Measurements from ENCODE around the gene PRKACB. TPM values are rescaled to one million over a fixed set of nuclear protein-coding genes. Genes with fewer than 3 reads are reported as not detected.

Gene PRKACB
- total RNA-seq, 1 donor = 22.1 TPM

DNA sequence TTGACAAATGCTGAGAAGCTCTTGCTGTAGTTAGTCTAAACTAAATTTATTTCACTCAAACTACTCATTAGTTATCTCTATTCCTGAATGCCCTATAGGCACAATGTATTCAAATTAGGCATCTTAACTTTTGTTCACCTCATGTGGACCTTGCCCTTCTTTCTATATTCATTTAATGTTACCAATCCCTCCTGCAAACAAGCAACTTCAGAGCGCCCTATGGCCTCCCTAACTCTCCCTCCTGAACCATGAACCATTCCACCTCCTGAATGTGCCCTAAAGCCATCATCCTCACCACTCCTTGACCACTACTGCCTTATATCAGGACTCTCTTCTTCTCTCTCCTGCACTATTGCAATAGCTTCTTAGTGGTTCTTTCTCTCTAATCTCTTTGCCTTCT lies 122.7 kb downstream of the PRKACB start:
- Histone ChIP-seq H3K36me3 (ENCODE audit: insufficient read depth, low read length) (no peaks in the 10 kb centered on the region), H3K4me1 (ENCODE audit: insufficient read depth, low read length) (peaks cover 7% of the 10 kb centered on the region), H3K9me3 (ENCODE audit: low read depth, low read length) (no peaks in the 10 kb centered on the region), H3K27ac (ENCODE audit: low read depth, low read length) (no peak overlapping the region), H4K20me1 (ENCODE audit: insufficient read depth, low read length) (no peaks in the 10 kb centered on the region), H2AFZ (ENCODE audit: low read length) (no peak overlapping the region), H3K4me3 (ENCODE audit: insufficient read depth, low read length) (no peak overlapping the region), H3K79me2 (ENCODE audit: insufficient read depth, low read length) (no peaks in the 10 kb centered on the region), H3K27me3 (ENCODE audit: insufficient read depth, low read length) (no peaks in the 10 kb centered on the region), H3K4me2 (ENCODE audit: insufficient read depth, low read length) (no peak overlapping the region)
- TF ChIP-seq, protein P1, sequence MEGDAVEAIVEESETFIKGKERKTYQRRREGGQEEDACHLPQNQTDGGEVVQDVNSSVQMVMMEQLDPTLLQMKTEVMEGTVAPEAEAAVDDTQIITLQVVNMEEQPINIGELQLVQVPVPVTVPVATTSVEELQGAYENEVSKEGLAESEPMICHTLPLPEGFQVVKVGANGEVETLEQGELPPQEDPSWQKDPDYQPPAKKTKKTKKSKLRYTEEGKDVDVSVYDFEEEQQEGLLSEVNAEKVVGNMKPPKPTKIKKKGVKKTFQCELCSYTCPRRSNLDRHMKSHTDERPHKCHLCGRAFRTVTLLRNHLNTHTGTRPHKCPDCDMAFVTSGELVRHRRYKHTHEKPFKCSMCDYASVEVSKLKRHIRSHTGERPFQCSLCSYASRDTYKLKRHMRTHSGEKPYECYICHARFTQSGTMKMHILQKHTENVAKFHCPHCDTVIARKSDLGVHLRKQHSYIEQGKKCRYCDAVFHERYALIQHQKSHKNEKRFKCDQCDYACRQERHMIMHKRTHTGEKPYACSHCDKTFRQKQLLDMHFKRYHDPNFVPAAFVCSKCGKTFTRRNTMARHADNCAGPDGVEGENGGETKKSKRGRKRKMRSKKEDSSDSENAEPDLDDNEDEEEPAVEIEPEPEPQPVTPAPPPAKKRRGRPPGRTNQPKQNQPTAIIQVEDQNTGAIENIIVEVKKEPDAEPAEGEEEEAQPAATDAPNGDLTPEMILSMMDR (IDR thresholded peaks at IDR 0.05; ENCODE audit: extremely low read depth, low read depth, low read length) = no peak
- DNase-seq (ENCODE audit: insufficient read length, low spot score, missing footprints) = no peak

- Histone ChIP-seq H4K20me1 (ENCODE audit: insufficient read depth, low read length) (no peaks in the 10 kb centered on the region), H3K27ac (ENCODE audit: low read depth, low read length) (no peak overlapping the region), H3K36me3 (ENCODE audit: insufficient read depth, low read length) (no peaks in the 10 kb centered on the region), H2AFZ (ENCODE audit: low read length) (no peak overlapping the region), H3K4me2 (ENCODE audit: insufficient read depth, low read length) (no peak overlapping the region), H3K27me3 (ENCODE audit: insufficient read depth, low read length) (no peaks in the 10 kb centered on the region), H3K4me1 (ENCODE audit: insufficient read depth, low read length) (peaks cover 7% of the 10 kb centered on the region), H3K4me3 (ENCODE audit: insufficient read depth, low read length) (no peak overlapping the region), H3K79me2 (ENCODE audit: insufficient read depth, low read length) (no peaks in the 10 kb centered on the region), H3K9me3 (ENCODE audit: low read depth, low read length) (no peaks in the 10 kb centered on the region)
- DNase-seq (ENCODE audit: insufficient read length, low spot score, missing footprints) = no peak
- TF ChIP-seq, protein P1 (IDR thresholded peaks at IDR 0.05; ENCODE audit: extremely low read depth, low read depth, low read length) = no peak
Observed at GRCh38 chr1:84267476-84267875, 123.4 kb downstream of the PRKACB start.

DNA sequence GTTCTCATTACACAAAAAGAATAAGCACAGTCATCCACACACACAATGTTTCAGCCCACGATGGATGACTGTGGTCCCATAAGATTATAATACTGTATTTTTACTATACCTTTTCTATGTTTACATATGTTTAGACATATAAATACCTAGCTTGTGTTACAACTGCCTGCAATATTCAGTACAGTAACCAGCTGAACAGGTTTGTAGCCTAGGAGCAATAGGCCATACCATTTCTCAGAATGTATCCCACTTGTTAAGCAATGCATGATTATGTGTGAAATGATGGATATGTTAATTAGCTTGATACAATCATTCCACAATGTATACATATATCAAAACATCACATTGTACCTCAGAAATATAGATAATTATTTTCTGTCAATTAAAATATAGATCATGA lies 124.3 kb downstream of the PRKACB start:
- TF ChIP-seq, protein P1 (IDR thresholded peaks at IDR 0.05; ENCODE audit: extremely low read depth, low read depth, low read length) = no peak
- H3K27me3 ChIP-seq (ENCODE audit: insufficient read depth, low read length) = no peaks in the 10 kb centered on the region
- no peak for DNase-seq (ENCODE audit: insufficient read length, low spot score, missing footprints)
- H3K9me3 ChIP-seq (ENCODE audit: low read depth, low read length) = no peaks in the 10 kb centered on the region
- H3K27ac ChIP-seq (ENCODE audit: low read depth, low read length) = no peak overlapping the region
- H3K4me2 ChIP-seq (ENCODE audit: insufficient read depth, low read length) = no peak overlapping the region
- H4K20me1 ChIP-seq (ENCODE audit: insufficient read depth, low read length) = no peaks in the 10 kb centered on the region
- H3K4me1 ChIP-seq (ENCODE audit: insufficient read depth, low read length) = peaks cover 7% of the 10 kb centered on the region
- no peak overlapping the region for H3K4me3 ChIP-seq (ENCODE audit: insufficient read depth, low read length)
- no peaks in the 10 kb centered on the region for H3K79me2 ChIP-seq (ENCODE audit: insufficient read depth, low read length)
- H2AFZ ChIP-seq (ENCODE audit: low read length) = no peak overlapping the region
- no peaks in the 10 kb centered on the region for H3K36me3 ChIP-seq (ENCODE audit: insufficient read depth, low read length)

DNA sequence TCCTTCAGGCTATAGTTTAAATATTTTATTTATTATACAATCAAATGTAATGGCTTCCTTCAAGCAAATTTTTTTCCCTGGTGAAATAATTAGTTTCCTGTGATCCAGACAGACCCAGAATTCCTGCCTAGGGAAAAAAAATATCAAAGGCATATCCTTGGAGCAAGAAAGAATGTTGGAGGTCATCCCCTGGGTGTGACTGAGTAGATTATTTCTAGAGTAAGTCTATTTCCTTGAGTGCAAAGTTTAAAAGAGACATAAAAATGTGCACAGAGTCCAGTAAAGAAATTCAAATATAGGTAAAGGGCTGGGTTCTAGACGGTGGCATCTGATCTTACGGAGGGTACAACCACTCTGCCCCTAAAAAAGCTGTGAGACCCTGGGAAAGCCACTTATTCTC lies 125.2 kb downstream of the PRKACB start:
- TF ChIP-seq, protein P1 (IDR thresholded peaks at IDR 0.05; ENCODE audit: extremely low read depth, low read depth, low read length) = no peak
- H3K27me3 ChIP-seq (ENCODE audit: insufficient read depth, low read length) = no peaks in the 10 kb centered on the region
- no peak for DNase-seq (ENCODE audit: insufficient read length, low spot score, missing footprints)
- peaks cover 7% of the 10 kb centered on the region for H3K4me1 ChIP-seq (ENCODE audit: insufficient read depth, low read length)
- no peaks in the 10 kb centered on the region for H4K20me1 ChIP-seq (ENCODE audit: insufficient read depth, low read length)
- no peak overlapping the region for H3K4me3 ChIP-seq (ENCODE audit: insufficient read depth, low read length)
- H3K36me3 ChIP-seq (ENCODE audit: insufficient read depth, low read length) = no peaks in the 10 kb centered on the region
- H2AFZ ChIP-seq (ENCODE audit: low read length) = no peak overlapping the region
- no peak overlapping the region for H3K27ac ChIP-seq (ENCODE audit: low read depth, low read length)
- H3K79me2 ChIP-seq (ENCODE audit: insufficient read depth, low read length) = no peaks in the 10 kb centered on the region
- no peak overlapping the region for H3K4me2 ChIP-seq (ENCODE audit: insufficient read depth, low read length)
- no peaks in the 10 kb centered on the region for H3K9me3 ChIP-seq (ENCODE audit: low read depth, low read length)
